Left ventricle myocardium inferior (tissue), 1 donor: Measurements from ENCODE around the gene TMEM171. TPM values are rescaled to one million over a fixed set of nuclear protein-coding genes. Genes with fewer than 3 reads are reported as not detected.

ENCODE experiments used
- DNase-seq: peaks from one replicate; pipeline ENCODE4 v3.0.0-alpha.2; 2020
- H3K27ac ChIP-seq: fragments of 200-600 bp; replicated peaks from 2 replicates; pipeline ENCODE4 v1.8.0; 2021
- H3K27me3 ChIP-seq: fragments of 200-600 bp; 2 replicates; pipeline ENCODE4 v1.8.0; 2021; ENCODE audit warnings: low read depth
- H3K36me3 ChIP-seq: fragments of 200-600 bp; 2 replicates; pipeline ENCODE4 v1.8.0; 2021
- H3K4me1 ChIP-seq: fragments of 200-600 bp; 2 replicates; pipeline ENCODE4 v1.8.0; 2021
- H3K4me3 ChIP-seq: fragments of 200-600 bp; 2 replicates; pipeline ENCODE4 v1.8.0; 2021; ENCODE audit warnings: mild to moderate bottlenecking, moderate library complexity
- H3K9me3 ChIP-seq: fragments of 200-600 bp; replicated peaks from 2 replicates; pipeline ENCODE4 v1.8.0; 2021
- intact Hi-C: fragments of 100-400 bp; cut with micrococcal nuclease; formaldehyde crosslinking; loops from one replicate; pipeline ENCODE4 v1.11.0; 2022
- total RNA-seq: library from RNA; stranded (reverse); fragmentation: NEBNext Ultra II Directional; extraction: Animal tissue kit (Norgen Biotek cat#: 25700); gene quantifications from one replicate; pipeline ENCODE4 v1.2.1, GENCODE V29; 2021
- TF ChIP-seq, protein P1 (sequence below): fragments of 200-600 bp; IDR thresholded peaks from 2 replicates; pipeline ENCODE4 v1.8.0; 2021; ENCODE audit warnings: antibody characterized with exemption, mild to moderate bottlenecking, borderline replicate concordance
- donor health status: DM: no; HTN: yes; CAD: no; lungs with severe emphysema.

TMEM171 gene
- total RNA-seq, 1 donor from 2014 or later = not detected

- H3K4me3 ChIP-seq = no peak overlapping the region
- H3K27me3 ChIP-seq = no peaks in the 10 kb centered on the region
- TF ChIP-seq, protein P1, sequence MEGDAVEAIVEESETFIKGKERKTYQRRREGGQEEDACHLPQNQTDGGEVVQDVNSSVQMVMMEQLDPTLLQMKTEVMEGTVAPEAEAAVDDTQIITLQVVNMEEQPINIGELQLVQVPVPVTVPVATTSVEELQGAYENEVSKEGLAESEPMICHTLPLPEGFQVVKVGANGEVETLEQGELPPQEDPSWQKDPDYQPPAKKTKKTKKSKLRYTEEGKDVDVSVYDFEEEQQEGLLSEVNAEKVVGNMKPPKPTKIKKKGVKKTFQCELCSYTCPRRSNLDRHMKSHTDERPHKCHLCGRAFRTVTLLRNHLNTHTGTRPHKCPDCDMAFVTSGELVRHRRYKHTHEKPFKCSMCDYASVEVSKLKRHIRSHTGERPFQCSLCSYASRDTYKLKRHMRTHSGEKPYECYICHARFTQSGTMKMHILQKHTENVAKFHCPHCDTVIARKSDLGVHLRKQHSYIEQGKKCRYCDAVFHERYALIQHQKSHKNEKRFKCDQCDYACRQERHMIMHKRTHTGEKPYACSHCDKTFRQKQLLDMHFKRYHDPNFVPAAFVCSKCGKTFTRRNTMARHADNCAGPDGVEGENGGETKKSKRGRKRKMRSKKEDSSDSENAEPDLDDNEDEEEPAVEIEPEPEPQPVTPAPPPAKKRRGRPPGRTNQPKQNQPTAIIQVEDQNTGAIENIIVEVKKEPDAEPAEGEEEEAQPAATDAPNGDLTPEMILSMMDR = no peak
- peaks cover 35% of the 10 kb centered on the region for H3K9me3 ChIP-seq
- H3K4me1 ChIP-seq = no peaks in the 10 kb centered on the region
- intact Hi-C loops = no loop called here
- no peak for DNase-seq
- peaks cover 21% of the 10 kb centered on the region for H3K36me3 ChIP-seq
- H3K27ac ChIP-seq = no peak overlapping the region
Observed at GRCh38 chr5:73095564-73096238, 24.7 kb upstream of the TMEM171 start.

- intact Hi-C loops = no loop called here
- no peak for DNase-seq
- no peaks in the 10 kb centered on the region for H3K27me3 ChIP-seq
- H3K9me3 ChIP-seq = peaks cover 35% of the 10 kb centered on the region
- H3K36me3 ChIP-seq = peaks cover 17% of the 10 kb centered on the region
- no peak overlapping the region for H3K27ac ChIP-seq
- no peaks in the 10 kb centered on the region for H3K4me1 ChIP-seq
- TF ChIP-seq, protein P1 = no peak
- H3K4me3 ChIP-seq = no peak overlapping the region
Observed at GRCh38 chr5:73096239-73096575, 24.2 kb upstream of the TMEM171 start.

GRCh38 chr5:73097740-73098139 is 22.6 kb upstream of the TMEM171 start:
- Histone ChIP-seq H3K9me3 (peaks cover 35% of the 10 kb centered on the region), H3K4me3 (no peak overlapping the region), H3K4me1 (no peaks in the 10 kb centered on the region), H3K27me3 (no peaks in the 10 kb centered on the region), H3K27ac (no peak overlapping the region), H3K36me3 (peaks cover 6% of the 10 kb centered on the region)
- DNase-seq = no peak
- TF ChIP-seq, protein P1 = no peak
- intact Hi-C loops = no loop called here

DNA sequence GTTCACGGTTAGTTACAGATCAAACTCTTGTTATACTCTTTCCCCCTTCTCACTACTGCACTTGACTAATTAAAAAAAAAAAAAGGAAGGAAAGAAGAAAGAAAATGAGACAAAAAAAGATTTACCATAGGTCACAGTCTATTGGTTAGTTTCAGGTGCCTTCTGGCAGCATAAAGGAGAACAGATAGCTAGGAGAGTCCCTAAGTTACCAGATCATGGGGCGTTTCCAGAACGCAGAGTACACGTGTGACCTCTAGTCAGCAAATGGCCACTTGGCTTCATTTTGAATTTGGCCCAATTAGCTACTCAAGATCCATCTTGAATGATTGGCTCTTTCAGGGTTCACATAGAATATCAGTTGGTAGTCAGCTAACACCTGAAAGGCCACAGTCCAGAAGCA is 20.3 kb upstream of the TMEM171 start:
- TF ChIP-seq, protein P1 = no peak
- DNase-seq = no peak
- Histone ChIP-seq H3K4me3 (no peak overlapping the region), H3K36me3 (peaks cover 6% of the 10 kb centered on the region), H3K4me1 (no peaks in the 10 kb centered on the region), H3K27ac (no peak overlapping the region), H3K9me3 (peaks cover 35% of the 10 kb centered on the region), H3K27me3 (no peaks in the 10 kb centered on the region)
- intact Hi-C loops = no loop called here

GRCh38 chr5:73103870-73104299 is 16.5 kb upstream of the TMEM171 start:
- peaks cover 20% of the 10 kb centered on the region for H3K9me3 ChIP-seq
- DNase-seq = no peak
- no peaks in the 10 kb centered on the region for H3K27me3 ChIP-seq
- no peak overlapping the region for H3K4me3 ChIP-seq
- no peaks in the 10 kb centered on the region for H3K36me3 ChIP-seq
- intact Hi-C loops = no loop called here
- TF ChIP-seq, protein P1 = no peak
- H3K27ac ChIP-seq = no peak overlapping the region
- H3K4me1 ChIP-seq = no peaks in the 10 kb centered on the region

DNA sequence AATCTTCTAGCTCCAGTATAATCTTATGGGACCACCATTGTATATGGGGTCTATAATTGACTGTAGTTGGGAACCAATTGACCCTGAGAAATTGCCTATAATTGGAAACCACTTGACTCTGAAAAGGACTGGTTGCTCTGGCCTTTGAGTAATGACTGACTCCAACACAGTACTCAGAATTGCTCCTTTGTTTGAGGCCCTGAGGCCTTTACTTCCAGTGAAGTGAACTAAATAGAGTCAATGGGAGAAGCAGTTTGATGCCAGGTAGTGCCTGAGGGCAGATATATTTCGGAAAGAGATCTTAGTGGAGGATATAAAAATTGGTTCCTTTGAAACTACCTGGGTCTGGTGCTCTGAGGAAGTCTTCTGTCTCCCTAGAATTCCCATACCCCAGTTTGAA is 16.0 kb upstream of the TMEM171 start:
- no peaks in the 10 kb centered on the region for H3K36me3 ChIP-seq
- peaks cover 16% of the 10 kb centered on the region for H3K9me3 ChIP-seq
- no peak overlapping the region for H3K4me3 ChIP-seq
- no peak for DNase-seq
- TF ChIP-seq, protein P1 = no peak
- H3K27ac ChIP-seq = no peak overlapping the region
- H3K4me1 ChIP-seq = no peaks in the 10 kb centered on the region
- intact Hi-C loops = no loop called here
- no peaks in the 10 kb centered on the region for H3K27me3 ChIP-seq
